AG04450 (cell line): ENCODE data around the gene QRFP. TPM values are rescaled to one million over a fixed set of nuclear protein-coding genes. Genes with fewer than 3 reads are reported as not detected.

Experiments used
- CTCF ChIA-PET: fragments of 300-600, 350-600 bp; formaldehyde crosslinking; extraction: SDS; loops from one replicate; lab custom pipeline; 2022; ENCODE audit warnings: antibody characterized with exemption, inconsistent platforms; lab: Charles Lee
- POLR2A ChIA-PET: fragments of 350-600 bp; formaldehyde crosslinking; extraction: SDS; loops from one replicate; lab custom pipeline; 2021; ENCODE audit warnings: antibody characterized with exemption, inconsistent platforms; lab: Yijun Ruan, JAX
- DNase-seq: peaks from one replicate; pipeline ENCODE4 v3.0.0-alpha.2; 2011; ENCODE audit warnings: low read depth, low spot score
- H3K27ac ChIP-seq: one replicate; pipeline ENCODE4 v1.5.1; 2012; ENCODE audit warnings: low read depth, low read length, control low read depth
- H3K27me3 ChIP-seq: one replicate; pipeline ENCODE4 v1.6.0; 2012; ENCODE audit warnings: low read length; ENCODE audit not compliant: control insufficient read depth, insufficient read depth
- H3K4me3 ChIP-seq: 2 replicates; pipeline ENCODE4 v1.5.1; 2011; ENCODE audit warnings: mild to moderate bottlenecking, low read depth, low read length, control low read depth
- H3K9me3 ChIP-seq: 2 replicates; pipeline ENCODE4 v1.5.1; 2012; ENCODE audit warnings: low read length; ENCODE audit not compliant: control insufficient read depth, insufficient read depth
- CTCF ChIP-seq: IDR thresholded peaks from 2 replicates; pipeline ENCODE4 v1.5.1; 2011; ENCODE audit warnings: low read depth, low read length, control low read depth, inconsistent platforms
- polyA minus RNA-seq: library from RNA; depleted of rRNA, polyadenylated mRNA; stranded (reverse); fragments of >200 nt; gene quantifications from 2 replicates; pipeline ENCODE4 v1.2.3, GENCODE V29; 2011; rRNA and poly(A)+ RNA removed
- polyA plus RNA-seq: library from polyadenylated mRNA; depleted of rRNA; stranded (reverse); fragments of >200 nt; gene quantifications from 2 replicates; pipeline ENCODE4 v1.2.3, GENCODE V29; 2011; rRNA removed

Gene QRFP, protein sequence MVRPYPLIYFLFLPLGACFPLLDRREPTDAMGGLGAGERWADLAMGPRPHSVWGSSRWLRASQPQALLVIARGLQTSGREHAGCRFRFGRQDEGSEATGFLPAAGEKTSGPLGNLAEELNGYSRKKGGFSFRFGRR
- polyA plus RNA-seq = not detected in 2 replicates
- polyA minus RNA-seq = not detected in 2 replicates

DNA sequence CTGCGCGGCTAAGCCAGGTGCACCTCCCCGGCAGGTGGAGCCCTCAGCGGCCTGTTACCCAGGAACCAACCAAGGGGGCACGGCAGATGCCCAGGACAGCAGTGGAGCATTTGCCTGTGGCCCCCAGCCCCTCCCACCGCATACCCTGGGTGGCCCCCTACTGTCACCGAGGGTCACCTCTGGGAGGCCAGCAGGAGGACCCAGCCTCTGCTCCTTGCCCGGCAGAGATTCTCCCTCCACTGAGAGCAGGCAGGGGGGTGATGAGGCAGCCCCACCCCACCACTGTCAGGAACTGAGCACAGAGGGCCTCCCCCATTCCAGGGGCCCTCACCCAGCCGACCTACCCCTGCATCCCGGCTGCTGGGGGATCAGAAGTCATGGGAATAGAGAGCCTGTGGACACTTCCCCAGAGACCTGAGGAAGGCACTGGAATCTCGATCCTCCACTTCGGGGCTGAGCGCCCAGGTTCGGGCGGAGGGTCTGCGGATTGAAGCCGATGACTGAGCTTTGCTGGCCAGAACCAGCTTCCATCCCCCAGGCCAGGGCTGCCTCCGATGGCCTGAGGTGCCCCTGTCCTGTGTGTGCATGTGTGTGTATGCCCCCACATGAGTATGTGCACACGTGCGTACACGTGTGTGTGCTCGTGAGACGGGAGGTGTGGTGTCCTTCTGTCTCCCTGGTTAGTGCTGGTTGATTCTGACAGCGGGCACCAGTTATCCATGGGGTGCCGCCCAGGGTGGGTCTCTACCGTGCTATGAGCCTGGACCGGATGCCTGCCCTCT lies at the start of gene QRFP:
QRFP (minus strand) TSS at position 580 of the 782 bp plus-strand sequence. CDS start 2,974 bp downstream, outside the sequence.
- CTCF ChIA-PET = no interaction called here

DNA sequence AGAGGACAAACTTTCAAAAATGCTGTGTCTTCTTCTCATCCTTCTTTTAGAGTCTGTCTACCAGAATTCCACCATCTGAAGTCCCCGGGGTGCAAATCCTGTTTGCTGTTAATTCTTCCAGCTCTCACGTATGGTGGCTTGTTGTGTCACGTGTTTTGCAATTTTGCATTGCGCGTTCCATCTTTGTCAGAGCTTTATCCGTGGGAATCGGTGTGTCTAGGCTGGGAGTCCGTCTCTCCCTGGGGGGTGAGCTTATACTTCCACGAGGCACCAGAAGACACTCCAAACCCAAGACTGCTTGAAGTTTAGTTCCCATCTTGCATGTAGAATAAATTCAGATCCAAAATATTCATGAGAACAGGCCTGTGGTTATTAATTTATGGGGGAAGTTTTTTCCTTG lies 48.6 kb upstream of the QRFP start:
- Histone ChIP-seq H3K4me3 (no peak overlapping the region), H3K9me3 (peaks cover 11% of the 10 kb centered on the region), H3K27ac (no peak overlapping the region), H3K27me3 (peaks cover 53% of the 10 kb centered on the region)
- no peak for TF ChIP-seq CTCF
- no peak for DNase-seq
- POLR2A ChIA-PET = no interaction called here
- CTCF ChIA-PET = interaction anchor here (0.6 kb wide), 1 partner anchor 79 kb away, joined by 3 read pairs; no protein-coding TSS in a partner anchor

More for the DNA sequence above, at the start of gene QRFP:
- no peaks in the 10 kb centered on the region for H3K27me3 ChIP-seq
- TF ChIP-seq CTCF = no peak
- H3K4me3 ChIP-seq = no peak within 1 kb of the TSS
- H3K9me3 ChIP-seq = no peaks in the 10 kb centered on the region; the same call in 1 of the 2 replicates
- POLR2A ChIA-PET = no interaction called here
- no peak within 1 kb of the TSS for H3K27ac ChIP-seq
- DNase-seq = no peak

- CTCF ChIA-PET = interaction anchor here (0.6 kb wide), 1 partner anchor 79 kb away, joined by 3 read pairs; no protein-coding TSS in a partner anchor
- no peak for DNase-seq
- H3K9me3 ChIP-seq = peaks cover 8% of the 10 kb centered on the region
- H3K27me3 ChIP-seq = peaks cover 53% of the 10 kb centered on the region
- POLR2A ChIA-PET = no interaction called here
- no peak for TF ChIP-seq CTCF
- no peak overlapping the region for H3K27ac ChIP-seq
- no peak overlapping the region for H3K4me3 ChIP-seq
Measured at GRCh38 chr9:130944510-130945058, 48.0 kb upstream of the QRFP start.

DNA sequence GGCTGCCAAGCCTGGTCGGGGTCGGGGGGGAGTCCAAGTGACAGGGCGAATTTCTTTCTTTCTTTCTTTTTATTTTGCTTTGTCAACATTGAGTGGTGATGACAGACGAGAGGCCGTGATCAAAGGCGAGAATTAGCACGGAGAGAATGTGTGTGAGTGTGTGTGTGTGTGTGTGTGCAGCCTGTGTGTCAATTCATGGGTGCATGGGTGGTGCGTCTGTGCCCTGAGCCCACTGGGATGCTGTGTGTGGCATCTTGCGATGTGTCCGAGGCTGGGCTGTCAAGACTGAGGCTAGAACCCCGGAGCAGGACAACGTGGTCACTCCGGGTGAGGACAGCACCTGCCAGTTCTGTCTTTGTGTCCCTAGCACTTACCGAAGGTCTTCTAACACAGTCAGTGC lies 47.2 kb upstream of the QRFP start:
- Histone ChIP-seq H3K9me3 (no peaks in the 10 kb centered on the region; the same call in 1 of the 2 replicates), H3K27ac (no peak overlapping the region), H3K27me3 (peaks cover 48% of the 10 kb centered on the region), H3K4me3 (no peak overlapping the region)
- POLR2A ChIA-PET = no interaction called here
- no peak for DNase-seq
- no peak for TF ChIP-seq CTCF
- CTCF ChIA-PET = interaction anchor here (0.9 to 1.1 kb wide), 3 partner anchors 55 to 243 kb away, joined by 4 to 5 read pairs (median 4); no protein-coding TSS in a partner anchor

GRCh38 chr9:130943221-130943620 lies 46.6 kb upstream of the QRFP start:
- peaks cover 44% of the 10 kb centered on the region for H3K27me3 ChIP-seq
- no peak for TF ChIP-seq CTCF
- H3K9me3 ChIP-seq = no peaks in the 10 kb centered on the region
- POLR2A ChIA-PET = no interaction called here
- CTCF ChIA-PET = interaction anchor here (0.6 to 1.1 kb wide), 5 partner anchors 25 to 242 kb away, joined by 3 to 5 read pairs (median 4); no protein-coding TSS in a partner anchor
- H3K4me3 ChIP-seq = no peak overlapping the region
- no peak for DNase-seq
- H3K27ac ChIP-seq = no peak overlapping the region
